Nephron progenitor cell (in vitro differentiated cells): ENCODE data around the gene ZNF837.

ENCODE experiments used
- DNase-seq: peaks from one replicate; pipeline ENCODE4 v3.0.0; 2021
- H3K27ac Mint-ChIP-seq: 2 replicates; pipeline ENCODE4 v1.8.0; 2021; ENCODE audit warnings: mild to moderate bottlenecking, moderate library complexity, mixed read lengths
- H3K27me3 Mint-ChIP-seq: 2 replicates; pipeline ENCODE4 v1.8.0; 2021; ENCODE audit warnings: mild to moderate bottlenecking, low read depth, mixed read lengths; ENCODE audit not compliant: poor library complexity
- H3K36me3 Mint-ChIP-seq: 2 replicates; pipeline ENCODE4 v1.8.0; 2021; ENCODE audit warnings: low read depth, mixed read lengths
- H3K4me1 Mint-ChIP-seq: 2 replicates; pipeline ENCODE4 v1.8.0; 2021; ENCODE audit warnings: mixed read lengths
- H3K4me3 Mint-ChIP-seq: 2 replicates; pipeline ENCODE4 v1.8.0; 2021; ENCODE audit warnings: mild to moderate bottlenecking, moderate library complexity, mixed read lengths
- H3K9me3 Mint-ChIP-seq: 2 replicates; pipeline ENCODE4 v1.8.0; 2021; ENCODE audit warnings: mild to moderate bottlenecking, moderate library complexity, mixed read lengths
- CTCF ChIP-seq: fragments of 200-600 bp; sonication (generic); IDR thresholded peaks from 2 replicates; pipeline ENCODE4 v1.5.0; 2021; ENCODE audit warnings: antibody characterized with exemption

The ZNF837 gene

GRCh38 chr19:58335630-58336029 is 45.2 kb downstream of the ZNF837 start:
- H3K36me3 Mint-ChIP-seq, result peaks cover 49% of the 10 kb centered on the region
- no peak overlapping the region for H3K27ac Mint-ChIP-seq
- peaks cover 2% of the 10 kb centered on the region for H3K27me3 Mint-ChIP-seq
- TF ChIP-seq CTCF, result no peak
- no peak overlapping the region for H3K4me3 Mint-ChIP-seq
- peaks cover 3% of the 10 kb centered on the region for H3K4me1 Mint-ChIP-seq
- DNase-seq, result no peak
- H3K9me3 Mint-ChIP-seq, result no peaks in the 10 kb centered on the region

GRCh38 chr19:58334691-58335249 is 46.1 kb downstream of the ZNF837 start:
- H3K27ac Mint-ChIP-seq, result no peak overlapping the region
- peaks cover 43% of the 10 kb centered on the region for H3K36me3 Mint-ChIP-seq
- DNase-seq, result no peak
- H3K9me3 Mint-ChIP-seq, result no peaks in the 10 kb centered on the region
- peaks cover 3% of the 10 kb centered on the region for H3K27me3 Mint-ChIP-seq
- TF ChIP-seq CTCF, result no peak
- no peak overlapping the region for H3K4me3 Mint-ChIP-seq
- H3K4me1 Mint-ChIP-seq, result peaks cover 8% of the 10 kb centered on the region

GRCh38 chr19:58332697-58333096 is 48.1 kb downstream of the ZNF837 start:
- DNase-seq, result no peak
- Mint-ChIP-seq H3K4me3 (no peak overlapping the region), H3K27ac (no peak overlapping the region), H3K36me3 (peaks cover 22% of the 10 kb centered on the region), H3K4me1 (peaks cover 18% of the 10 kb centered on the region), H3K9me3 (no peaks in the 10 kb centered on the region), H3K27me3 (peaks cover 3% of the 10 kb centered on the region)
- TF ChIP-seq CTCF, result no peak

- Mint-ChIP-seq H3K36me3 (peaks cover 11% of the 10 kb centered on the region), H3K27me3 (peaks cover 3% of the 10 kb centered on the region), H3K4me3 (no peak overlapping the region), H3K9me3 (no peaks in the 10 kb centered on the region), H3K27ac (no peak overlapping the region), H3K4me1 (peaks cover 18% of the 10 kb centered on the region)
- TF ChIP-seq CTCF, result no peak
- no peak for DNase-seq
Measured at GRCh38 chr19:58330458-58330857, 50.4 kb downstream of the ZNF837 start.

- H3K4me1 Mint-ChIP-seq, result peaks cover 18% of the 10 kb centered on the region
- H3K9me3 Mint-ChIP-seq, result no peaks in the 10 kb centered on the region
- peak; percentile 70 for DNase-seq
- H3K4me3 Mint-ChIP-seq, result peak overlapping the region; percentile 67
- H3K27ac Mint-ChIP-seq, result no peak overlapping the region
- H3K36me3 Mint-ChIP-seq, result peaks cover 2% of the 10 kb centered on the region
- TF ChIP-seq CTCF, result peak; percentile 52
- H3K27me3 Mint-ChIP-seq, result peaks cover 3% of the 10 kb centered on the region
Measured at GRCh38 chr19:58328999-58329398, 51.8 kb downstream of the ZNF837 start.
